ENCODE results near the gene CSGALNACT2.
"Not testable (repeated sequence)": the region's sequence is repeated elsewhere in the genome, so short reads cannot be mapped to it uniquely, and the experiment has no call there.

The CSGALNACT2 gene

GRCh38 chr10:43145936-43146335 is 7.7 kb downstream of the CSGALNACT2 start:
- DNase-seq = not testable (repeated sequence)

- no peak for DNase-seq
These were observed 13.1 kb downstream of the CSGALNACT2 start for GRCh38 chr10:43151371-43151770.

- no peak for DNase-seq
These were observed 15.7 kb downstream of the CSGALNACT2 start for GRCh38 chr10:43153901-43154300.

DNA sequence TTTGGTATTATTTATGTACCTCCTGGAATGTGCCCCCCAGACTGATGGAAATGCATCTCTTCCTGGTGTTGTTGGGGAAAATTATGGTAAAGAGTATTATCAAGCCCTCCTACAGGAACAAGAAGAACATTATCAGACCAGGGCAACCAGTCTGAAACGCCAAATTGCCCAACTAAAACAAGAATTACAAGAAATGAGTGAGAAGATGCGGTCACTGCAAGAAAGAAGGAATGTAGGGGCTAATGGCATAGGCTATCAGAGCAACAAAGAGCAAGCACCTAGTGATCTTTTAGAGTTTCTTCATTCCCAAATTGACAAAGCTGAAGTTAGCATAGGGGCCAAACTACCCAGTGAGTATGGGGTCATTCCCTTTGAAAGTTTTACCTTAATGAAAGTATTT is 17.0 kb downstream of the CSGALNACT2 start:
- no peak for DNase-seq

DNA sequence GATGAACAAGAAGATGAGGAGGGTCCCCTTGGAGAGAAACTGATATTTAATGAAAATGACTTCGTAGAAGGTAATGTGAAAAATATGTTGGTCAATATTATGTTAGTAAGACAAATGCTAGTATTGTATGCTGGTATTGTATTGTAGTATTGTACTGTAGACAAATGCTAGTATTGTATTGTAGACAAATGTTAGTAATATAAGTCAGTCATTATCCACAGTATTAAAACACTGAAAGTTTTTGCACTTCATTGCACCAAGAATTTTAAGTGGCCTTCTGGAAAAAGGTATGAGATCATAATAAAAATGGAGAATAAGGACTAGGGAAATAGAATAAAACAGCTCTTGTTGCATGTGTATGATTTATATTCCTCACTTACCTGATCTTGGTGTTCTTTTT is 17.5 kb downstream of the CSGALNACT2 start:
- no peak for DNase-seq

DNA sequence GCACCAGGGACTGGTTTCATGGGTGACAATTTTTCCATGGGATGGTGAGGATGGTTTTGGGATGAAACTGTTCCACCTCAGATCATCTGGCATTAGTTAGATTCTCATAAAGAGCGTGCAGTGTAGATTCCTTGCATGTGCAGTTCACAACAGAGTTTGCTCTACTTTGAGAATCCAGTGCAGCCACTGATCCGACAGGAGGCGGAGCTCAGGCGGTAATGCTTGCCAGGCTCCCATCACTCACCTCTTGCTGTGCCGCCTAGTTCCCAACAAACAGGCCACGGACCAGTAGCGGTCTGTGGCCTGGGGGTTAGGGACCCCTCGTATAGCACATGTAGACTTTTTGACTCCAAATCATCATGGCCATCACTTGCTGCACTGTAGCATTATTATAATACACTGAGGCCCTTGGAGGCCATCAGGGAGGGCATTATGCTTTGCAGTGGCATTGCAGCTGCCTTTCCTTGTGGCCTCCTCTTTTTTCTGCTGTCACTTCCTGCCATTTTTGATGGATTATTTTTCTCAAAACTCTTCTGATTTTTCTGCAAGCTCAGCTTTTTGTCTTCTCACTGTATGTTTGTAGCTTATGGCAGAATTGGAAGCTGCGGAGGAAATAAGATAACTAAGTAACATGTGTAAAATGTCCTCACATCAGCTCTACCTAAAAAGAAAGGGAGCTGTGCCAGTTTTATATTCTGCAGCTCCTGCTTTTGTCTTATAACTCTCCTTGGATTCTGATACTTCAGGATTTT is 18.5 kb downstream of the CSGALNACT2 start:
- DNase-seq = no peak

DNA sequence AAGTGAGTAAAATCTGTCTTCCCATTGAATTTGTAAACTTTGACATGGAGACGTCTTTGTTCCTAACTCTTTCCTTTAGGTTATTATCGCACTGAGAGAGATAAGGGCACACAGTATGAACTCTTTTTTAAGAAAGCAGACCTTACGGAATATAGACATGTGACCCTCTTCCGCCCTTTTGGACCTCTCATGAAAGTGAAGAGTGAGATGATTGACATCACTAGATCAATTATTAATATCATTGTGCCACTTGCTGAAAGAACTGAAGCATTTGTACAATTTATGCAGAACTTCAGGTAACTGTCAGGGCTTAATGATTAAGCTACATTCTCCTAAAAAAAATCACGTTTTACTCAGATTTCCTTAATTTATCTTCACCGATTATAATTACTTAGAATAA is 20.4 kb downstream of the CSGALNACT2 start:
- no peak for DNase-seq

DNA sequence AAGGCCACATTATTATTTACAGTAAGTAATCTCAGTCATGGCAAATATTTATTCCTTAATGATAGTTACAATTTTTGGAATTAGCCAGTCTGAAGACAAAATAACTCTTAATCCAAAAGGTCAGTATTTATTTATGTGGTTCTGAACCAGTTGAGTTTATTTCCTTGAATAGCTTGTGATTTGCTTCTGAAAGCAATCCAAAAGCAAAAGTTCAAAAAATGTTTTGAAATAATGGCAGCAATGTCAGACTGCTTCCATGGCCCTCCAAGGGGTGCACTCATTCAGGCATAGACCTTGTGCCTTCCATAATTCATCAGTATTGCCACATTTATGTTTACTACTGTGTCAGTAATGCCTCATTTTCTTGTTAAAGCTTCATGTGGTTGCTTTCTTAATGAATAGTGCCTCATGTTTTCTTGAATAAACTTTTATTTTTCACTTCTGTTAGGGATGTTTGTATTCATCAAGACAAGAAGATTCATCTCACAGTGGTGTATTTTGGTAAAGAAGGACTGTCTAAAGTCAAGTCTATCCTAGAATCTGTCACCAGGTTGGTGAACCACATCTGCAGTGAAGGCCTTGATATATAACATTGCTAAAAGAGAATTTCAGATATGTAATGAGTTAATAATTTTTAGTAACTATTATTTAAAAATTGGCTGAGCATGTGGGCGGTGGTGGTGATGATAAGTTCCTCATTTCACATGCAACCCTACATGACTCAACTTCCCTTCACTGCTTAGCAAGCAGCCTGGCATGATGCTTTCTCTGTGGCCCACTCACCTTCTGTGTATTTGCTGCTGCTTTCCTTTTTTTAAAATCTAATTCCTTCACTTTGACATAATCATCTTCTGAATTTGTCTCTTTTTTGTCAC is 22.0 kb downstream of the CSGALNACT2 start:
- peak; percentile 10 for DNase-seq

- no peak for DNase-seq
These were observed 22.6 kb downstream of the CSGALNACT2 start for GRCh38 chr10:43160921-43161255.

- DNase-seq = no peak
These were observed 24.4 kb downstream of the CSGALNACT2 start for GRCh38 chr10:43162604-43163003.

DNA sequence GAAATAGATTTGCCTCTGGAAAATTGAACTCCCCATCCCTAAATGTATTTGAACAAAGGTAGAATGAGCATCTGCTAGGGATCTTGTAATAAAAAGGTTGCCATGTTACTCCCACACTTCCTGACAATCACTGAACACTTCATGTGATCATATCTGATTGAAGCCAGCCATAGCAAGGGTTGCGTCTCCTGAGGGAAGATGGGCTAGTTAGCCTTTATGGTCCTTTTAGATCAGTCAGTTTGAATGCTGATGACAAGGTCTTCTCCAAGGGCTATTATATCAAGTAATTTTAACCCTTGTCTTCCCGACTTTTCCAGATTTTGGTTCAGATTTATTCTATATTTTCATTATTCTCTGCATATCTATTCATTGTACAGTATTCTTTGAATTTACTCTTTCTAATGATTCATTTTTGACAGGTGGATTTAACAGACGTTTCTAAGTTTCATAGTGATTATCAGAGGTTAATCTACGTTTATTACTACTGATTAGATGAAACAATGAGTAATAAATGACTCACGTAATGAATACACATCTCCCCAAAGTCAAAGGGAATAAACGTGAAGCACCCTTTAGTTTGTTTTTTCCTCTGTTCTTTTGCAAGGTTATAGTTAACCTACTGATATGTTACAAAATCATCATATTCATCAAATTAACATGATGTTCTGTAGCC is 28.1 kb downstream of the CSGALNACT2 start:
- no peak for DNase-seq

DNA sequence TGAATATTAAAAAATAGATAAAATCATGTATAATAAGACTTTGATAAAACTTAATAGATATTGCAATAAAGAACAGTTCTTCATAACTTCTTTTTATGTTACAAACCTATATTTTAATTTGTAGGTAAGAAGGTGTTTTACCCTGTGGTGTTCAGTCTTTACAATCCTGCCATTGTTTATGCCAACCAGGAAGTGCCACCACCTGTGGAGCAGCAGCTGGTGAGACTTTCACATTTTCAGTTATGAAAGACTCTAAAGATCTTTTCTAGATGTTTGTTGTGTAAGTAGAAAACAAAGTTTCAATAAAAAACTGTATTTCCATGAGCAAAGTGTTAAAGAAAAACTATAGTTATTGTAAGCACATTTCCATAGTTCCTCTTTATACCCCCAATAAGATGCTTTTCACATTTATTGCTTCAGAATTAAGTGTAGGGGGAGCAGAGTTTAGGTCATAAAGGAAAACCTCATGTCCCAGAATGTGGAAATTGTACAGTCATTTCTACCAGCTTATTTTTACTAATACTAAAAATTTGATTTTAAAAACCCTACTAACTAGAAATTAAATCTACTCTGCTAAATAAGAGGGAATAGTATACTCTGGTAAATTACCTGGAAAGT is 28.7 kb downstream of the CSGALNACT2 start:
- no peak for DNase-seq

DNA sequence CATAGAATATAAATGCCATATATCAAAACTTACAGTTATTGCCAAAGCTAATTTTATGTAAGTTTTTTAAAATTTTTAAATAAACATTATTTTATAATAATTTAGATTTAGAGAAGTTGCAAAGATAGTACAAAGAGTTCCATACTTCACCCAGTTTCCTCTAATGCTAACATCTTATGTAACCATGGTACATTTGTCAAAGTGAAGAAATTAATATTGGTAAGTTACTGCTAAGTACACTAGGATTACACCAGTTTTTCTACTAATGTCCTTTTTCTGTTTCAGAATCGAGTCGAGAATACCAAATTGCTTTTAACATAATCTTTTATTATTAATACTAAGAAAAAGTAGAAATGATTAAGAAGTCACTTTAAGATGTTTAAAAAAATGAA is 29.2 kb downstream of the CSGALNACT2 start:
- DNase-seq = no peak

DNA sequence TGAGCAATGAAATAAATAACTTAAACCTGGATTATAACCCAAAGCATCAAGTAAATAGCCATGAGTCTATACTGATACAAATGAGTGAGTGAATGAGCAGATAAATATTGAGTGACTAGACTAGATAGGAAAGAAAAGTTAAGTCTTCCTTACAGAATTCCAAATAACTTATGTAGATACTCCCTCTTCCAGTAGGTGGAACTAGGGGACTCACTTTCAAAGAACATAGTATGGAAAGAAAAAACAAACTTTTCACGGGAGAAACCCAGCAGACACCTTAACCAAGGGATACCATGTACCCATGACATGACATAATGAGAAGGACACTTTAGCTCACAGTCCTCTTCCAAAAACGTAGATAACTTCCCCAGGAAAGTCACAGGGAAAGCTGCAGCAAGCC is 32.2 kb downstream of the CSGALNACT2 start:
- no peak for DNase-seq

DNA sequence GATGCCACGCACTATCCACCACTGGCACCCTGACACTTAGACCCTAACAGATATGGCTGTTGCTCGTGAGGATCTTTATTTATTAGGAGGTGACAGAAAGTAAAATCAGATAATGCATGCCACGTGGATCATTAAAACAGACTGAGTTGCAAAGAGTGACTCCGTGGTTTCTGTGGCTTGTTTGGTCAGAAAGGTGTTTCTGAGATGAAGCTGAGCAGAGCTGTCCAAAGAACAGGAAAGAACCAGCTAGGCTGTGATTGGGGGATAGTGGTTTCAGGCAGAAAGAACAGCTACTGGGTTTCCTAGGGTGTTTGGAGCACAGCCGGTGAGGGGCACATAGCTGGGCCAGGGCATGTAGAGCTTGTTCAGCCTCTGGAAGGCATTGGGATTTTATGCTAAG is 34.4 kb downstream of the CSGALNACT2 start:
- no peak for DNase-seq

DNA sequence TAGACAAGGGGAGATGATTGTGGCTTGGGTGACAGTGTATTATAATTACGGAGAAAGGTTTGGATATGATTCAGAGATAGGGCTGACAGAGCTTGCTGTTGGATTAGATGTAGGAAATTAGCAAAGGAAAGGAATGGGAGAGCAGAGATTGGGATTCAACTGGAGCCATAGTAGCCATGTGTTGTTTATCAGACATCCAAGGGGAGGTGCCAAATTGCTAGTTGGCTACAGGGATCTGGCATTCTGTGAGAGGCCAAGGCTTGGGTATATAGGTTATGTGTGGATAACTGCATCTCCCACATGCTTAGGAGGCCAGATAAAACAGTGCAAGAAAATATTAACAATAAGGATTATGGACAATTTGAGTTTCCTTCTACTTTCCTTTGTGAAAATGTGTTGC is 34.9 kb downstream of the CSGALNACT2 start:
- DNase-seq = no peak

GRCh38 chr10:43174969-43175368 is 36.7 kb downstream of the CSGALNACT2 start:
- DNase-seq = no peak

- no peak for DNase-seq
These were observed 38.0 kb downstream of the CSGALNACT2 start for GRCh38 chr10:43176271-43176670.

DNA sequence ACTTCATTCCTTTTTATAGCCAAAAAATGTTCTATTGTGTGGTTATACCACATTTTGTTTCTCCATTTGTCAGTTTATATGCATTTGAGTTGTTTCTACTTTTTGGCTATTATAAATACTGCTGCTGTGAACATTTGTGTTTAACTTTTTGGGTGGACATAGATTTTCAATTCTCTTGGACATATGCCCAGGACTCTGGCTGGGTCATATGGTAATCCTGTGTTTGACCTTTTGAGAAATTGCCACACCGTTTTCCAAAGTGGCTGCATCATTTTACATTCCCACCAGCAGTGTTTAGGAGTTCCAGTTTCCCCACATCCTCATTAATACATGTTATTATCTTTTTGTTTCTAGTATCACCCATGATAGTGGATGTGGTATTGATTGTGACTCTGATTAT is 39.4 kb downstream of the CSGALNACT2 start:
- no peak for DNase-seq

- no peak for DNase-seq
These were observed 42.9 kb downstream of the CSGALNACT2 start for GRCh38 chr10:43181146-43181545.

DNA sequence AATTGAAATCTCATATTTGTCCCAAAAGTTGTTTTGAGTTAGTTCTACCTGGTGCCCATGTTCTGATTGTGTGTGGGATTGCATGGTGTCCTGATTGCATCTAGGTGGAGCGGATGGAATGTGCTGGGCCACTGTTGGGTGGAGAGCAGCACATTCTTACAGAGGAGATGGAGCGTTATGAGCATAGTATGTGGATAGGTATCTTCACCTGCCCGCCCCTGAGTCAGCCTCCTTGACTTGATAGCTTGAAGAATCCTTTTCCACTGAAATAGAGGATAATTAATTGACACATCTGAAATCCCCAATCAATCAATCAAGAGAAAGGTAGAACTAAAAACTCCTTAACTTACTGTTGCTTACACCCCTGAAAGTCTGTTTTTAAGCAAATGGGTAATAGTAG is 45.5 kb downstream of the CSGALNACT2 start:
- DNase-seq = not testable (repeated sequence)

GRCh38 chr10:43186150-43186549 is 47.9 kb downstream of the CSGALNACT2 start:
- DNase-seq = no peak

DNA sequence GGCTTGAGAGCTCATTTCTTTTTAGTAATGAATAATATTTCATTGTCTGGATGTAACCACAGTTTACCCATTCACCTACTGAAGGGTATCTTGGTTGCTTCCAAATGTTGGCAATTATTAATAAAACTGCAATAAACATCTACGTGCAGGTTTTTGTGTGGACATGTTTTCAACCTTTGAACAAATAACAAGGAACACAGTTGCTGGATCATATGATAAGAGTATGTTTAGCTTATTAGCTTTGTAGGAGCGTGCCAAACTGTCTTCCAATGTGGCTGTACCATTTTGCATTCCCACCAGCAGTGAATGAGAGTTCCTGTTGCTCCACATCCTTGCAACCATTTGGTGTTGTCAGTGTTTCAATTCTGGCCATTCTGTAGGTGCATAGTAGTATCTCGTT is 49.0 kb downstream of the CSGALNACT2 start:
- DNase-seq = no peak
